ENCODE data around the gene BRIP1.
A peak's percentile ranks its signal among the peaks of the same experiment; 100 is the strongest.
"Not testable (repeated sequence)": the region's sequence is repeated elsewhere in the genome, so short reads cannot be mapped to it uniquely, and the experiment has no call there.

The BRIP1 gene

DNA sequence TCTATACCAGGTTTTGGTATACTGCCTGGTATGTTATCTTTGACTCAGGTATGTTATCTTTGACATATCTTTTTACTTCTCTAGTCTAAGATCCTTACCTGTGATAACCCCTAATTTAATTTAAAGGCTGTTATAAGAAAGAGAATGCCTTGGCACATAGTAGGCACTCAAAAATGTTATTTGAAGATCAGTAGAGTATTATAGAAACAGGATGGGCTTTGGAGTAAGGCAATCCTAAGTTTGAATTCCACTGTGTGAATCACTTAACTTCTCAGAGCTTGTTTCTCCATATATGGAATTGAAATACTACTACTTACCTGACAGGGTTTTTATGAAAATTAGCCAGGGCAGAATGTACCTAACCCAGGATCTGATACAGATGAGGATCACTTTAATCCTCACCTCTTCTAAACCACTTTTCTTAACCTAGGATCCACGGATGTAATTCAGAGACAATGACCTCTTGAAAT is 1.2 kb downstream of the BRIP1 start:
- no peak for DNase-seq

DNA sequence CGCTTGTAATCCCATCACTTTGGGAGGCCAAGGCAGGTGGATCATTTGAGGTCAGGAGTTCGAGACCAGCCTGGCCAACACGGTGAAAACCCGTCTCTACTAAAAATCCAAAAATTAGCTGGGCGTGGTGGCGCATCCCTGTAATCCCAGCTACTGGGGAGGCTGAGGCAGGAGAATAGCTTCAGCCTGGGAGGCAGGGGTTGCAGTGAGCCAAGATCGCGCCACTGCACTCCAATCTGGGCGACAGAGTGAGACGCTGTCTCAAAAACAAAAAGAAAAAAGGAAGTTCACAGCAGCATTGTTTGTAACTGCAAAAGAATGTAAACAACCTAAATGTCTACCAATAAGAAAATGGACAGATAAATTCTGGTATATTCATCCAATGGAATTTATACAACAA is 2.9 kb downstream of the BRIP1 start:
- DNase-seq, result not testable (repeated sequence)

DNA sequence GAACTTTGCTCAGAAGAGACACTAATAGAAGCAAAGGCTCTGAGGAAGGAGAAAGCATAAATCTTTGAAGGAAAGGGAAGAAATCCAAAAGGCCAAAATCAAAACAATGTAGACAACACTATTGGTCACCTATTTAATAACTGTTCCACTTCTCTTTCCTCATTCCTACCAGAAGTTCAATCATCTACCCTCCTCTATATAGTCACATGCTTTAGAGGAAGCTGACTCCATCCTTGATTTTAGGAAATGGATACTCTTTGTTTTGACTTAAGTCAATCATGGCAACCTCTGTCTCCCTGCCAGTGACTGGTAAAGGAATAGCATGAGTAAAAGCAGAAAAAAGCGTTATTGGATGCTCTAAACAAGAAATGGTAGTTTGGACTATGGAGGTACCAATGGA is 7.3 kb downstream of the BRIP1 start:
- DNase-seq, result no peak

DNA sequence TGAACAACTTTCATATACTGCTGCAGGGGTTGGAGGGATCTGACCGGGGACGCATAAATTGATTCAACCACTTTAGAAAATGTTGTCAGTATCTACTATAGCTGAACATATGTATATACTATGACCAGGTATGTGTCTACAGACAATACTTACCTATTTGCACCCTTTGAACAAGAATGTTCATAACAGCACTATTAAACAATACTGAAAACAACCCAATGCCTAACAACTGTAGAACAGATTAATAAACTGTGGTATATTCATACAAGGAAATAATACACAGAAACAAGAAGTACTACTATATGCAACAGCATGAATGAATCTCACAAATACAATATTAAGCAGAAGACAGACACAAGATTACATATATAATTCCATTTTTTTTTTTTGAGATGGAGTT is 10.5 kb downstream of the BRIP1 start:
- DNase-seq, result no peak

DNA sequence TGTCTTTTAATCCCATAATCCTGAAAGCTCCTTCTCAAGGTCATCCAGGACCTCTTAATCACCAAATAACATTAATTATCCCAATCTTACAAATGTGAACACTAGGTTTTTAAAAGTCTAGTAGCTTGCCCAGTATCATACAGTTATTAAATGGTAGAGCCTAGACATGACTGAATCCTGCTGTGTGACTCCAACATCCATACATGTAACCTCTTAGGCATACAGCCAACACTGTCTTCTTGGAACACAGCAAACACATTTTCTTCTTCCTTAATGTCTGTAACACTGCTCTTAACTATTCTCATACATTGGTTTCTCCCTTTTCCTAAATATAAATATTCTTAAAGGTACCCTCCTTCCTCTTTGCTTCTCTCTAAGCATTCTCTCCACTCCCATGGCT is 13.7 kb downstream of the BRIP1 start:
- no peak for DNase-seq

DNA sequence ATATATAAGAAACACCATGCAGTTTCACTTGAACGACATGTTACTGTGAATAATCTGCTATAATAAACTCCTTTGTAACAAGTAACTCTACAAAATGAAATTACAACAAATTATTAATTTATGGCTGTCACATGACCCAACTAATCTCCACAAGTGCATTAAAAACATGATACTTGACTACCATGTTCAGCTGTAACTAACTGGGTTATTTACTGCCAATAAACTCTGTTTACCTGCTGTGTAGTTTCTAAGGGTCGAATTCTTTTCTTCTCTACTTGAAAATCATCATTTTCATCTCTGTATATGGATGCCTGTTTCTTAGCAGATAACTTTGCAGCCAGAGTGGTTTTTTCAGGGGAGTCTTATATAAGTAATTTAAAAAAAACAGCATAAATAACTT is 14.4 kb downstream of the BRIP1 start:
- DNase-seq, result no peak

DNA sequence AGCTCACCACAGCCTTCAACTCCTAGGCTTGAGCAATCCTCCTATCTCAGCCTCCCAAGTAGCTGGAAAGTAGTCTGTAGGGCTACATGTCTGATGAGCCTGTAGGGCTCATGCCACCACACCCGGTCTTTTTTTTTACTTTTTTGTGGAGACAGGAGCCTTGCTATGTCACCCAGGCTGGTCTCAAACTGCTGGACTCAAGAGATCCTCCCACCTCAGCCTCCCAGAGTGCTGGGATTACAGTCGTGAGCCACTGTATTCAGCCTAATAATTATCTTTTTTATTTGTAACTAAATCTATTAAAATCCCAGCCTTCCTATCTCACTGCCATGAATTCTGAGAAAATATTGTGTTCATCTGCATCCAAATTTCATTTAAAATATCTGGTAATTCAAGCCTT is 15.1 kb downstream of the BRIP1 start:
- DNase-seq, result no peak

DNA sequence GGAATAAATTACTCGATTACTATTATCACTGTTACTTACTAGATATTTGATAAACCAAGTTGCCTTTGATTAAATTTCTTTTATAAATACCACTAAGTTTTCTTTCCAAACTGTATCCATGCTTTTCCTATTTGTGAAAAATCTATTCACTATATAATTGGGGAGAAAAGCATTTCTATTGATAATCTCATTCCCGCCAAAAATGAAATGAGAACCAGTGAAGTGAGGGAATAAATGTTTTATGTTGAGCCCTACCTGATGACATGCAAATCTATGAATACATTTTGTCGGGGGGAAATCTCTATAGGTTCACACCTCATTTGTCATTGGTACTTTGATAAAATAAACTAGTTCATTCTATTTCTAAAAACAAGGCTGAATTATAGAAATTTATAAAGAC is 15.7 kb downstream of the BRIP1 start:
- no peak for DNase-seq

DNA sequence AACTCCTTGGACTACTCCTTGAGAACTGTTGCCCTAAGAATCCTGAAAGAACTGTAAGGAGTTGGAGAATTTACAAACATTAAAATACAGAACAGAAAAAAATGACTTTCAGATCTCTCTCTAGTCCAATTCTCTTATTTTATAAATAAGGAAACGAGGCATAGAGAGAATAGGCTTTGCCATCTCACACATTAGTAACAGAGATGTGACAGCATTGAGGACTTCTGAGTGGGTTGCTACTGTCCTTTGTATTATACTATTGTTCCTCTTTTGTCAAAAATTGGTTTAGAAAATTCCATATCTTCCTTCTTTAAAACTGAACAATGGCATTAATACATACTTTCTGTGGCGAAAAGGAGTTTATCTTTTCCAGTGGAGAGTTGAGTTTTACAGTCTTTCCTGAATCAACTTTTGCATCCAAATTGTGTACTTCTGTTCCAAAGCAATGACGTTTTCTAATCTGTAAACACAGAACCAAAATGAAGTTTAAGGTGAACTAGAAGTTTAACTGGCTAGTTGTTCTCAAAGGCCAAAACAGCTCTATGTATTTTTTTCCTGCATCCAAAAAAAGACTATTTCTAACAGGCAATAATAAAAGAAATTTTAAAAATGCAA is 16.5 kb downstream of the BRIP1 start:
- no peak for DNase-seq

DNA sequence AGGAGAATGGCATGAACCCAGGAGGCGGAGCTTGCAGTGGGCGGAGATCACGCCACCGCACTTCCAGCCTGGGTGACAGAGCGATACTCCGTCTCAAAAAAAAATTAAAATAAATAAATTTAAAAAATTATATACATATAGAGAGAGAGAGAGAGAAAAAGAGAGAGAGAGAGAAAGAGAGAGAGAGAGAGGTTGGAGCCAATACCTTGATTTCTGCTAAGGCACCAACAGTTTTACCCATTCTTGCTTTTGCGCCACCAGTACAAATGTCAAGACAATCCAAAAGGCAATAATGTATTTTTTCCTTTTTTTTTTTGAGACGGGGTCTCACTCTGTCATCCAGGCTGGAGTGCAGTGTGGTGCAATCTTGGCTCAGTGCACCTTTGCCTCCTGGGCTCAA is 17.2 kb downstream of the BRIP1 start:
- DNase-seq, result no peak

DNA sequence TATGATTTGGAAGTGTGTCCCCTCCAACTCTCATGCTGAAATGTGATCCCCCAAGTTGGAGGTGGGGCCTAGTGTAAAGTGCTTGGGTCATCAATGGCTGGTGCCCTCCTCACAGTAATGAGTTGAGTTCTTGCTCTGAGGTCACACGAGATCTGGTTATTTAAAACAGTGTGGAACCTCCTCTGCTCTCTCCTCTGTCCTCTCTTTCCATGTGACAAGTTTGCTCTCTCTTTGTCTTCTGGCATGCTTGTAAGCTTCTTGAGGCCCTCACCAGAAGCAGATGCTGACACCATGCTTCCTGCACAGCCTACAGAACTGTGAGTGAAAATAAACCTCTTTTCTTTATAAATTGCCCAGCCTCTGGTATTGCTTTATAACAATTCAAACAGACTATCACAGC is 19.9 kb downstream of the BRIP1 start:
- DNase-seq, result no peak

DNA sequence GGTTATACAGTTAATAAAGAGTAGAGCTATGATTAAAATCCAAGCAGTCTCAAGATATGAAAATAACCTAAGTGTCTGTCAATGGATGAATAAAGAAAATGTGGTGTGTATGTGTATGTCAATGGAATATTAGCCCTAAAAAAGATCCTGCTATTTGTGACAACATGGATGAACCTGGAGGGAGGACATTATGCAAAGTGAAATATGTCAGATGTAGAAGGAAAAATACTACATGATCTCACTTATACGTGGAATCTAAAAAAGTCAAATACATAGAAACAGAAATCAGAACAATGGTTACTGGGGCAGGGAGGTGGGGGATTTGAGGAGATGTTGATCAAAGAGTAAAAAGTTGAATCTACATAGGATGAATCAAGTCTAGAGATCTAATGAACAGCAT is 20.4 kb downstream of the BRIP1 start:
- DNase-seq, result no peak

DNA sequence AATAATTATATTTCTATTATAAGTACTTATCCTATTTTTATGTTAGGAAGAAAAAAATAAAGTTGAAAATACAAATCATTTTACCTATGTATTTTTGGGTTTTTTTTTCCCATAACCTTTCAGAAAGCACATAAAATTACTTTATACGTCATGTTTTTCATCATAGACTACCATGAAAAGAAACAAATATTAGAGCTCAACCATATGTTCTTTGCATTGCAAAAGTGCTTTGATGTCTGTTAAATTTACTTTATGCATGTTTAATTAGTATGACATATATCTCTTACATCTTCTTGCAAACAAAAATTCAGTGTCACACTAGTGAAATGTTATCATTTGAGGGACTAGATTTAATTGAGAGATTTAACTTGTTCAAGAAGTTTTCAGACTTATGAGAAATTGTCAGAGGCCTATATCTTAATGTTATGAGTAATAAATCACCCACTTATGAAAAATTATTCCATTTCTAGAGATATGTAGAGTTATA is 24.0 kb downstream of the BRIP1 start:
- no peak for DNase-seq

DNA sequence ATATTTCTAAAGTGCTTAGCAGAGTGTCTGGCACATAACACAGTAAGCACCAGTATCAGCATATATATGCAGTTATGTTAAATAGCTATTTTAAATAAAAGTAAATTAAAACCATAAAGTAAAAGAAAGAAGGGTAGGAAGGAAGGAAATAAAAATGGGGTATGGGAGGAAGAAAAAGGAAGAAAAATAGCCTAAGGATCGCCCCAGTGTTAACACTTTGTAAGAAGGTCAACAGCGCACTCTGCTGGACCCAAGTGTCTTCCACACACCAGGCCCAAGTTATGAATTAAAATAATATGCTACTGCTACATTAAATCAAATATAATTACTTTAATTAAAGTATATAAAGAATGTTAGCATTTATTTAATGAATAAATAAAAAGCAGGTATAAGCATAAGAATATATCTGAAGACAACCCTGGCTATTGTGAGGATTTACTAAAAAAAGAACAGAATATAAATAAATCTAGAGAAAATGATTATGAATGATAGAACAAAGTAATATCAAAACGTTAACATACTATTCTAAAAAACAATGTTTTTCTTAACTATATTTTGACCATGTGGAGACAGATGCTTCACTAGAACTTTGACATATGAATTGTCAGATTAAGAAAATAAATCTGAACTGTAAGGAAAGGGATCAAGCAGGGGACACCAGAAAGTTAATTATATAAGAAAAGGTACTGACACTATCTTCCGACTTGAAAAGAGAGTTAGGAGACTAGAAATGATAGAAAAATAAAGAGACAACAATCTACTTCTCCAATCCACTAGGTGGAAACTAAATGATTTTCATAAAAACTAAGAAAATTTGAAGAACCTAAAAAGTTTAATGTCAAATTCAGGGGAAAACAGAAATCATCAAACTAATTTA is 25.9 kb downstream of the BRIP1 start:
- peak; percentile 6 for DNase-seq

DNA sequence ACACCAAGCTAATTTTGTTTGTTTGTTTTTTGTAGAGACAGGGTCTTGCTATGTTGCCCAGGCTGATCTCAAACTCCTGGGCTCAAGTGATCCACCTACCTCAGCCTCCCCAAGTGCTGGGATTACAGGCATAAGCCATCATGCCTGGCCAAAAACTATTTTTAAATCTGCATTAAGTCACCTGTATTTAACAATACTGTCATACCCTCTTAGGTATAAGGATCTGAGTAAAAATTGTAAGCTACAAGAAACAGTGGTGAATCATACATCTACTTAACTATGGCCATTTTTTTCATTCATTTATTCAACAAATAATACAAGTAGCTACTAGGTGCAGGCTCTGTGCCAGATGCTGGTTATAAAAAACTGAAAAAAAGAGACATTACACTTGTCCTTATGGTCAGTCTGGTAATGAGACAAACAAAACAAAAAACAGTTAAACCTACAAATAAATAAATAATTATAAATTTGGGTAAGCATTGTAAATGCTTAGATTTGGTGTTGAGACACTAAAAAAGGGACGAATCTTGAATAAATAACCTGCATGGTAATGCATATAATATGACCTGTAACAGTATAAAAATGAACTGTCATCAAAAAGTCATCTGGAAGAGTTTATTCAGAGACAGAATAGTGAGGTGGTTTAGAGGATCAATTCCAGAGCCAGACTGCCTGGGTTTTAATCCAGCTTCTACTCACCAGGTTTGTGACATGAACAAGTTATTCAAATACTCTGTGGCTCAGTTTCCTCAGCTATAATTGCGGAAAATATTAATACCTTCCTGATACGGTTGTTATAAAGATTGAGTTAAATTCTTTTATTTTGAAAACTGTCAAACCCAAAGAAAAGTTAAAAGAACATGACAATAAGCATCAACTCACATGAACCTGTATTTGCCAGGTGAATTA is 26.8 kb downstream of the BRIP1 start:
- DNase-seq, result no peak

DNA sequence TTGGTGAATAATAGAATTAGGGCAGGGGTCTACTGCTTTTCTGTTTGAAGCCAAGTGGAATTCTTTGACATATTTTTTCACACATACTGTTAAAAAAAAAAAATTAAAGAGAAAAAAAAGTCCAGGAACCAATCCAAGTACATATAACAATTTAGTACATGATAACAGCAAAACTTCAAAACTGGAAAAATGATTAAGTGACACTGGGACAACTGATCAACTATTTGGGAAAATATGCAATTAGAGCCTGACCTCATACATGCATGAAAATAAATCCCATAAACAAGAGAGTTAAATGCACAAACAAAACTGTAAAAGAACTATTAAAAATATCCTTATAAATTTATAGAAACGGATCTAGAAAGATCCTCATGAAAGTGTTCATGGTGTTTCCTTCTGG is 27.7 kb downstream of the BRIP1 start:
- no peak for DNase-seq

DNA sequence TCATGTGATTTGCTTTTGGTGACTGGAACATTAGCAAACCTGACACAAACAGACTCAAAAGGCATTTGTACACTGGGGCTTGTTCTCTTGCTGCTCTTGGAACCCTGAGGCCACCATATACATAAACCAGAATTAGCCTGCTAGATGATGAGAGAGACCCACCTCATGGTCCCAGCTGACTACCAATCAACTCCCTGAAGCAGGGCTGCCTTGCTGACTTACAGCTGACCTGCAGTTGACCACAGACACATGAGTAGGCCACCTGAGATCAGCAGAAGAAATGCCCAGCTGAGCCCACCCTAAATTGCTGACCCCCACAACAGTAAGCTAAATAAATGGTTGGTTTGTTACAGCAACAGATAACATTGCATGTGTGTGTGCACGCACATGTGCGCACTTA is 28.7 kb downstream of the BRIP1 start:
- no peak for DNase-seq

DNA sequence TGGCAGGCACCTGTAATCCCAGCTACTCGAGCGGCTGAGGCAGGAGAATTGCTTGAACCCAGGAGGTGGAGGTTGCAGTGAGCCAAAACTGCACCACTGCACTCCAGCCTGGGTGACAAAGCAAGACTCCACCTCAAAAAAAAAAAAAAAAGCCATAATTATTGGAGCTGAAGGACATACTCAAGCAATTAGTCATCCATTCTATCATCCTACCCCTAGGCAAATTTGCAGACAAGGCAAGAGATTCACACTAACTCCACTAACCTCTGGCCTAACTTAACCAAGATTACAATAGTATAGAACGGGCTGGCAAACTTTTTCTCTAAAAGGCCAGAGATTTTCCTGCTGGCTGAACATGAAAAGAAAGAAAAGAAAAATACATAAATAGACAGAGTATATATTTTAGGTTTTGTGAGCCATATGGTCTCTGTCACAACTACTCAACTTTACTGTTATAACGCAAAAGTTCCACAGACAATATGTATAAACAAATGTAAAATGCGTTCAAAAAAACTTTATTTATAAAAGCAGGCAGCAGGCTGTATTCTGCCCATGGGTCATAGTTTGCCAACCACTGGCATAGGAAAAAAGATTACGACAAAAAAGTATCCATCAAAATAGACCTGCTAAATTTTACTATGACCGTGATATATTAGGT is 29.7 kb downstream of the BRIP1 start:
- DNase-seq, result no peak

DNA sequence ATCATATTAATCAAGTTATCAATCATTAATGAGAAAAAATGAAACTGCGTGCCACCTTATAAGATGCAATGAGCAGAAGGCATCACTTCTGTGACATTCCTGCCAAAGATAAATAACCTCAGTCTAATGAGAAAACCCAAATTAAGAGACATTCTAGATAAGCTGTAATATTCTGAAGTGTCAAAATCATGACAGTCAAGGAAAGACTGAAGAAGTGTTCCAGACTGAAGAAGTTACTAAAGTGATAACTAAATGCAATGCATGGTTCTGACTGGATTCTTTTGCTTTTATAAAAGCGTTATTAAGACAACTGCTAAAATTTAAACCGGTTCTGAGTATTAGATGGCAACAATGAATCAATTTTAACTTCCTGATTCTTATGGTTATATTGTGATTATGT is 30.9 kb downstream of the BRIP1 start:
- no peak for DNase-seq

DNA sequence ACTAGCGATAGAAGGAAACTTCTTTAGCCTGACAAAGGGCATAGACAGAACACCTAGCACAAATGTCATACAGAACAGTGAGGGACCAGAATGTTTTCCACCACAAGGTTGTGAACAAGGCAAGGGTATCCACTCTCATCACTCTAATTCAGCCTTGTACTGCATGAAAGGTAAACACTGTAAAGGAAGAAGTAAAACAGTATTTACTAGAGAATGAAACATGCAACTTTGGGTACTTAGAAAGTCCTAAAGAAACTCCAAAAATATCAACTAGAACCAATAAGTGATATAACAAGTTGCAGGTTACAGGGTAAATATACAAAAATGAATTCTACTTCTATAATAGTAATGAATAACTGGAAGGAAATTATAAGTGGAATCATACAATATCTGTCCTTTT is 32.2 kb downstream of the BRIP1 start:
- no peak for DNase-seq

DNA sequence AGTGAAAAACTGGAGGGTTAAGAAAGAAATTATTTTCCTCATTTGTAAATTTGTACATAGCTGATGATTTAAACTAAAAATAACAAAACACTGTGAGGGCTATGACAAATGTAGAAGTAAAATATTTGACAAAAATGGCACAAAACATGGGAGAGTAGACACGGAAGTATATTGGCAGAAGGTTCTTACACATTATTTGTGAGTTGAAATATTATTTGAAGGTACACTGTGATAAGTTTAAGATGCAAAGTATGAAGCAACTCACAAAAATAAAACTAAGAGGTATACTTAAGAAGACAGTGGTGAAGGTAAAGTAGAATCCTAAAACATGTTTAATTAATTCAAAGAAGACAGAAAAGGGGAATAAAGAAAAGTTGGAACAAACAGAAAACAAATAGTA is 34.6 kb downstream of the BRIP1 start:
- no peak for DNase-seq

DNA sequence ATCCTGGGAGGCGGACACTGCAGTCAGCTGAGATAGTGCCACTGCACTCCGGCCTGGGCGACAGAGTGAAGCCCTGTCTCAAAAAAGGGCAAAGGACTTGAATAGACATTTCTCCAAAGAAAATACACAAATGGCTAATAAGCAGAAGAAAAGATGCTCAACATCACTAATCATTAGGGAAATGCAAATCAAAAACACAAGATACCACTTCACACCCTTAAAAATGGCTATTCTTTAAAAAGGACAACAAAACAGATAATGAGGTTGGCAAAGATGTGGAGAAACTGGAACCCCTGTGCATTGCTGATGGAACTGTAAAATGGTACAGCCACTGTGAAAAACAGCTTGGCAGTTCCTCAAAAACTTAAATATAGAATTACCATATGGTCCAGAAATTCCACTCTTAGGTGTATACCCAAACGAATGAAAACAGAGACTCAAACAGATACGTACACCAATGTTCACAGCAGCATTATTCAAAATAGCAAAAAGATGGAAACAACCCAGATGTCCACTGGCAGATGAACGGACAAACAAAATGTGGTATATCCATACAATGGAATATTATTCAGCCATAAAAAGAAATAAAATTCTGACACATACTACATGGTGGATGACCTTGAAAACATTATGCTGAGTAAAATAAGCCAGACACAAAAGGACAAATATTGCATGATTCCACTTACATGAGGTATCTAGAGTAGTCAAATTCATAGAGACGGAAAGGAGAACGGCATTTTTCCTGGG is 35.5 kb downstream of the BRIP1 start:
- DNase-seq, result no peak

Measured in DMS79 treated with DMSO at 0.1 percent for 48 hours (cell line).